Stimulated activated CD8-positive, alpha-beta memory T cell treated with anti-CD3 and anti-CD28 coated beads, Interleukin-12 subunit alpha, Interleukin-12 subunit beta, amount 100 ng/mL, for 4 hours (primary cell): ENCODE measurements around the gene CCDC71.

Experiments
- DNase-seq: peaks from one replicate; pipeline ENCODE4 v3.0.0-alpha.2; 2020; ENCODE audit warnings: low read depth

The CCDC71 gene

GRCh38 chr3:49131576-49131975 is 34.6 kb downstream of the CCDC71 start:
- DNase-seq = no peak

DNA sequence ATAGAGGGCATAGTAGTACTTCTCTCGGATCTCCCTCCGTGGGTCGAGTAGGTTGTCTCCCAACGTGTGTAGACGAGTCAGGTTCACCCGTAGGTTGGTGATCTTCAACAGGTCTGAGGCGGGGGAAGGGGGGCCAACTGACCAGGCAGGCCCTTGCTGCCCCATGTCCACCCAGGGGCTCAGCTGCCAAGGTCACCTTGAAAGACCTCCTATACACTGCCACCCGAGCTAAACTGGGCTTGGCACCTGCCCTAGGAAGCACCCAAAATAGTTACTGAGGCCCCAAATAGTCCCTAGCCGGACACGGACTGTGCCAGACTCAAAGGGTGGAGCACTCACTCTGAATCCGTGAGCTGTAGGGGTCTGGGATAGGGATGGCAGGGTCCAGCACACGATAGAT is 35.1 kb downstream of the CCDC71 start:
- DNase-seq = no peak

DNA sequence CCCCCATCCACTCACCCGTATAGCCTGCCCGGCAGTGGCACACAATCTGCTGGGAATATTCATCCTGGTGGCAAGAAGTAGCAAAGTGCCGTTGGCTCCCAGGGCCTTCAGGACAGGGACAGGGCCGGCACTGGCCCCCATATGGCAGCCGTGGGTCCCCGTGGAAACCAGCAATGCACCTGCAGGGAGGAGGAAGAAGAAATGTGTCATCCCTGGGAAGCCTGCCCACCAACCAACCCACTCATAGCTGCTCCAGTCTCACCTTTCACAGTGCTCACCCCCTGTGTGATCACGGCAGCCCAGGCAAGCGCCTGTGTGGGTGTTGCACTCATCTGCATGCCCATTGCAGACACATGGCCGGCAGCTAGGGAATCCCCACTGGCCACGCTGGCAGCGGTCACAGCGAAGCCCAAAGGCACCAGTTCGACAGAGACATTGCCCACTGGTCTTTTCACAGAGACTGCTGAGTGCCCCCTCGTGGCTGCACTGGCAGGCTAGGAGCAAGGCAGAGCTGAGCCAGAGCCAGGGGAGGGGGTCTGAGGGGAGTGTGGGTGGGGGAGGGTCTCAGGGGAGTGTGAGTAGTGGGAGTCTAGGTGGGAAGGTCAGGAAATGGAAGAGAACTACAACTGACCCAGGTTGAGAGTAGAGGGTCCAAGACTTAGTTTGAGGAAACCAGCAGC is 41.0 kb downstream of the CCDC71 start:
- no peak for DNase-seq

DNA sequence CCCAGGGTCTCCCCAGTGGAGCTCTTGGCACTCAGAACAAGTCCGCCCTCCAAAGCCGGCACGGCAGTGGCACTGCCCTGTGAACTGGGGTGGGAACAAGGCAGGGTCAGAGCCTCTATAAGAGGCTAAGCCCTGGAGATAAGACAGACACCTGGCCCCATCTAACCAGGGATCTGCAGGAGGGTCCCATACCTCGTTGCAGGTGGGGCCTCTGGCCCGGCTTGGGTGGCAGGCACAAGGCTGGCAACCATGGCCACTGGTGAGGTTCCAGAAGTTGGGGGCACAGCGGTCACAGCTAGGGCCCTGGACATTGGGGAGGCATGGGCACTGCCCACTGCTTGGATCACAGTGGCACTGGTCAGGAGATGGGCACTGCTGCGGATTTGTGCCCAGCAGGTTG is 41.9 kb downstream of the CCDC71 start:
- DNase-seq = no peak

DNA sequence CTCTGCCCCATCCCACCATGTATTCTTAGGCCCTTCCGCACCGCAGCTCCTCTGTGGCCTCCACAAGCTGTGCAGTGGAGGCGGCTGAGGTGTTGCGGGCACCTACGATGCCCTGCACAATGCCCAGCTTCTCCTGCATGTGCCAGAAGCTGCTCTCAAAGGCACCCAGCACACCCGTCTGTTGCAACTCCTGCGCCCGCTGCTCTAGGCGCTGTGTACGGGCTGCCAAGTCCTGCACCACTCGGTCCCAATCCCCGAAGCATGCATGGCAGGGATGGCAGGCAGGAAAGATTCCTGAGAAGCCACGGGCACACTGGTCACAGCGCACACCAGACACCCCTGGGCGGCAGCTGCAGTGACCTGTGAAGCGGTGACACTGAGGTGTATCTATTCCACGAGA is 42.4 kb downstream of the CCDC71 start:
- DNase-seq = no peak

- no peak for DNase-seq
Measured at GRCh38 chr3:49122886-49123545, 43.1 kb downstream of the CCDC71 start.

GRCh38 chr3:49122451-49122850 is 43.7 kb downstream of the CCDC71 start:
- DNase-seq = no peak

GRCh38 chr3:49122022-49122421 is 44.1 kb downstream of the CCDC71 start:
- no peak for DNase-seq

GRCh38 chr3:49121132-49121736 is 44.9 kb downstream of the CCDC71 start:
- no peak for DNase-seq

DNA sequence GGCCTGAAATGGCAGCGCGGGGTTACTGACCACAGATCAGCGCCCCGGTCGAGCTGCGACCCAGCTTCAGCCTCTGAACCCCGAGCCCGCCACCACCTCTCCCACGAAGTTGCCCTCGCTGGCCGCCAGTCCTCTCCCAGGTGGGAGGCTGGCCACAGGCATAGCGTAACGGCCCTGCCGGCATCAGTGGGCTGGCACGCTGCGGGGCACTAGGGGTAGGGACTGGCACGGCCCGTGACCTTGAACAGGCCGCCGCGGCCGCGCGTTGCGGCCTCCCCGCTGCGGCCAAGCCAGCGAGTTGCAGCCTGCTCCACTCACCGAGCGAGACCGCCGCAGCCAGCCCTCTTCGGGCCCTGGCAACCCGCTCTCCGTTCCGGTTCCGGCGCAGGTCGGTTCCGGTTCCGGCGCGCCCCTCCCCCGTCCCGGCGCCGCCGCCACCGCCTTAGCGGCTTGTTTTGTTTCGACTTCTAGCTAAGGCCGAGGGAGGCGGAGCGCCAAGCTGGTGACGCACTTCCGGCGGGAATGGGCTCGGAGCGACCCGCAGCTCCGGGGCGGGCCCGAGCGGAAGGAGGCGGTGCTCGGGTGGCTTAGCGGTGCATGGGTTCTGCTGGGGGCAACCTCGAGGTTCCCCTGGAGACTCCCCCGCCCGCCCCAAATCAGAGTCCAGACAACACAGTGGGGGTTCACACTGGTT is 45.5 kb downstream of the CCDC71 start, which contains the start of gene USP19:
Gene USP19 (minus strand): TSS at position 386 of the 694 bp plus-strand sequence. CDS start 1,678 bp downstream, outside the sequence.
- DNase-seq = peak; percentile 88

DNA sequence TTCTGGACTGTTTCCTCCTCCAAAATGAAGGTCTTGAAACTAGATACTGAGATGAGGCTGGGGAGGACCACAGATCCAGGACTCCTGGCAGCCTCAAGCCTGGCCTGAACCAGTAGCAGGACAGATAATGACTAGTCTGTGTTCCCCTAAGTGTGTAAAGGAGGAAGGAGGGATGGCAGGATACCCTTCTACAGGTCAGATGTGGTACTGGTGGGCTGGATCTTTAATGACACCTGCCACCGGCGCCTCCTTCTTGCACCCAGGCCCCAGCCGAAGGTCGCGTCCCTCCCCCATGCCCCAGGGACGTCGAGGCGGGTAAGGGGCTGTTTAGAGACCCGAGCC is 46.1 kb downstream of the CCDC71 start:
- DNase-seq = no peak

GRCh38 chr3:49119439-49119838 is 46.7 kb downstream of the CCDC71 start:
- no peak for DNase-seq

DNA sequence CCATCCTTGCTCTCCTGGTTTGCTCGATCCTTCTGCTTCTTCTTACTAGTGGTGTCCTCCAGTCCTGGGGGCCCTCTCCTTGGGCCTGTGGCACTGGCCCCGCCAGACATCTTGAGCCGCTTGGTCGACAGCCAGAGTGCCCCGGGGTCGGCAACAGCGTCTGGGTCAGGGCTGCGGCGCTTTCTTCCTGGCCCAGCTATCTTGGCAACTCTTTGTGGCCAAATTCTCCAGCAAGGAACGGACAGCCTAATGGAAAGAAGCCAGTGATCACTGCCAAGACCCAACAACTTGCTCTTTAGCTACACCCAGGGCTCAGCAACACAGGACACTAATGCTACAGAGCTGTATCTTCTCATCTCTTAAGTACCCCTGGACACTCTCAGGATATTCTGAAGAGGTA is 47.1 kb downstream of the CCDC71 start:
- DNase-seq = no peak
